Fibroblast of lung (primary cell): ENCODE measurements around the gene LRMDA.

Source experiments
- EZH2 ChIP-seq: IDR thresholded peaks from 2 replicates; pipeline ENCODE4 v1.5.1; 2012; ENCODE audit warnings: low read length, control low read depth, mild to moderate bottlenecking; ENCODE audit errors: missing control alignments
- TF ChIP-seq, protein P1 (sequence below), 2 donors: IDR thresholded peaks in 1 of 2; conservative IDR thresholded peaks in 1 of 2; 1 replicate in 1 of 2; 2 replicates in 1 of 2; pipeline ENCODE4 v1.5.1; 2011 to 2012; ENCODE audit warnings: low read length in 2 of 2, control low read depth in 1 of 2, inconsistent platforms in 1 of 2, low read depth in 1 of 2, mild to moderate bottlenecking in 1 of 2

DNA sequence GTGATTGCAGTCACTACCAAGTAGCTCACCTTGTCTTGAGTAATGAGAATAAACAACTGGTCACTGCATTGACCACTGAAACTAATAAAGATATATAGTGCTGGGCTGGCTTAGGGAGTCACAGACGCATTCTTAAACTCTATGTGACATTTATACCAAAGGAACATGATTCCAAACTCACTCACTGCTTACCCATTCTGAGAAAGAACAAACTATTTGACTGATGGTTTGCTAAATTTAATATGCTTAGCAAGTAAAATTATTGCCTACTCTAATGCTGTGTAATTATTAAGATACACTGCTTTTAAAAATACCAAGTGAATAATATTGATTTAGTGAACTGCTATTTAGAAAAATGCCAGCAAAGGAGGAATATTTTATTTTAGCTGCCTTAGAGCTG, 191.1 kb downstream of the LRMDA start:
- TF ChIP-seq, protein P1, sequence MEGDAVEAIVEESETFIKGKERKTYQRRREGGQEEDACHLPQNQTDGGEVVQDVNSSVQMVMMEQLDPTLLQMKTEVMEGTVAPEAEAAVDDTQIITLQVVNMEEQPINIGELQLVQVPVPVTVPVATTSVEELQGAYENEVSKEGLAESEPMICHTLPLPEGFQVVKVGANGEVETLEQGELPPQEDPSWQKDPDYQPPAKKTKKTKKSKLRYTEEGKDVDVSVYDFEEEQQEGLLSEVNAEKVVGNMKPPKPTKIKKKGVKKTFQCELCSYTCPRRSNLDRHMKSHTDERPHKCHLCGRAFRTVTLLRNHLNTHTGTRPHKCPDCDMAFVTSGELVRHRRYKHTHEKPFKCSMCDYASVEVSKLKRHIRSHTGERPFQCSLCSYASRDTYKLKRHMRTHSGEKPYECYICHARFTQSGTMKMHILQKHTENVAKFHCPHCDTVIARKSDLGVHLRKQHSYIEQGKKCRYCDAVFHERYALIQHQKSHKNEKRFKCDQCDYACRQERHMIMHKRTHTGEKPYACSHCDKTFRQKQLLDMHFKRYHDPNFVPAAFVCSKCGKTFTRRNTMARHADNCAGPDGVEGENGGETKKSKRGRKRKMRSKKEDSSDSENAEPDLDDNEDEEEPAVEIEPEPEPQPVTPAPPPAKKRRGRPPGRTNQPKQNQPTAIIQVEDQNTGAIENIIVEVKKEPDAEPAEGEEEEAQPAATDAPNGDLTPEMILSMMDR (conservative IDR thresholded peaks at IDR 0.05 in 1 of 2, IDR thresholded peaks at IDR 0.05 in 1 of 2; ENCODE audit: low read depth in 1 of 2, low read length in 2 of 2): no peak
- TF ChIP-seq EZH2: no peak
